ENCODE measurements around the gene FBLN1. TPM values are rescaled to one million over a fixed set of nuclear protein-coding genes. Genes with fewer than 3 reads are reported as not detected.

Gene FBLN1
- polyA plus RNA-seq, 1 of the 3 experiments (the other 2 are of a cell fraction) = 147 TPM

DNA sequence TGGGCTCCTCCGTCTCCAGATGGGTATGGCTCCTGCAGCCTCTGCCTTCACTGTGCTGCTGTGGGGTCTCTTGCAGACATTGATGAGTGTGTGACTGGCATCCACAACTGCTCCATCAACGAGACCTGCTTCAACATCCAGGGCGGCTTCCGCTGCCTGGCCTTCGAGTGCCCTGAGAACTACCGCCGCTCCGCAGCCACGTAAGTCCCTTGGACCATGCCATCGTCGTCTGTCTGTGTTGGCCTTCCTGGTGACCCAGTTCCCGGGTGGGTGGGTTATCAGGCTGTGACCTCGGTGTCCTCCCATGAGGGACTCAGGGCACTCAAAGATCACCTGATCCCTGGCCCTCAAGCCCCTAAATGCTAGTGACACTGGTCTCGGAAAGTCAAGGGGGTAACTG, 47.7 kb downstream of the FBLN1 start:
- H3K36me3 ChIP-seq (replicated peaks in 1 of 2; ENCODE audit: control insufficient read depth in 1 of 2, insufficient read depth in 2 of 2, low read length in 1 of 2) = peaks cover 0 to 36% of the 10 kb centered on the region in 2 experiments
- H3K27me3 ChIP-seq (ENCODE audit: insufficient read depth) = no peaks in the 10 kb centered on the region
- H3K4me1 ChIP-seq (ENCODE audit: control insufficient read depth in 1 of 2, insufficient read depth in 2 of 2, low read depth in 1 of 2, low read length in 1 of 2) = peaks cover 0 to 18% of the 10 kb centered on the region in 2 experiments; a peak in 1 of 4 replicates
- no peaks in the 10 kb centered on the region for H3K79me2 ChIP-seq (ENCODE audit: insufficient read depth)
- POLR2A ChIA-PET = no interaction called here
- H3K4me2 ChIP-seq = no peak overlapping the region
- H2AFZ ChIP-seq (ENCODE audit: low read depth) = no peak overlapping the region
- no peak for TF ChIP-seq RAD21 (IDR thresholded peaks at IDR 0.05; ENCODE audit: low read length)
- TF ChIP-seq TCF12 (IDR thresholded peaks at IDR 0.05) = no peak
- TF ChIP-seq TAF1 (IDR thresholded peaks at IDR 0.05; ENCODE audit: borderline replicate concordance, low read depth, low read length) = no peak
- TF ChIP-seq, protein P1, sequence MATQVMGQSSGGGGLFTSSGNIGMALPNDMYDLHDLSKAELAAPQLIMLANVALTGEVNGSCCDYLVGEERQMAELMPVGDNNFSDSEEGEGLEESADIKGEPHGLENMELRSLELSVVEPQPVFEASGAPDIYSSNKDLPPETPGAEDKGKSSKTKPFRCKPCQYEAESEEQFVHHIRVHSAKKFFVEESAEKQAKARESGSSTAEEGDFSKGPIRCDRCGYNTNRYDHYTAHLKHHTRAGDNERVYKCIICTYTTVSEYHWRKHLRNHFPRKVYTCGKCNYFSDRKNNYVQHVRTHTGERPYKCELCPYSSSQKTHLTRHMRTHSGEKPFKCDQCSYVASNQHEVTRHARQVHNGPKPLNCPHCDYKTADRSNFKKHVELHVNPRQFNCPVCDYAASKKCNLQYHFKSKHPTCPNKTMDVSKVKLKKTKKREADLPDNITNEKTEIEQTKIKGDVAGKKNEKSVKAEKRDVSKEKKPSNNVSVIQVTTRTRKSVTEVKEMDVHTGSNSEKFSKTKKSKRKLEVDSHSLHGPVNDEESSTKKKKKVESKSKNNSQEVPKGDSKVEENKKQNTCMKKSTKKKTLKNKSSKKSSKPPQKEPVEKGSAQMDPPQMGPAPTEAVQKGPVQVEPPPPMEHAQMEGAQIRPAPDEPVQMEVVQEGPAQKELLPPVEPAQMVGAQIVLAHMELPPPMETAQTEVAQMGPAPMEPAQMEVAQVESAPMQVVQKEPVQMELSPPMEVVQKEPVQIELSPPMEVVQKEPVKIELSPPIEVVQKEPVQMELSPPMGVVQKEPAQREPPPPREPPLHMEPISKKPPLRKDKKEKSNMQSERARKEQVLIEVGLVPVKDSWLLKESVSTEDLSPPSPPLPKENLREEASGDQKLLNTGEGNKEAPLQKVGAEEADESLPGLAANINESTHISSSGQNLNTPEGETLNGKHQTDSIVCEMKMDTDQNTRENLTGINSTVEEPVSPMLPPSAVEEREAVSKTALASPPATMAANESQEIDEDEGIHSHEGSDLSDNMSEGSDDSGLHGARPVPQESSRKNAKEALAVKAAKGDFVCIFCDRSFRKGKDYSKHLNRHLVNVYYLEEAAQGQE (IDR thresholded peaks at IDR 0.05; ENCODE audit: low read depth, low read length) = no peak
- TF ChIP-seq RCOR1 (IDR thresholded peaks at IDR 0.05; ENCODE audit: low read length) = no peak
- no peak for TF ChIP-seq NRF1 (IDR thresholded peaks at IDR 0.05; ENCODE audit: low read depth, low read length)
- no peak for TF ChIP-seq CTCF (IDR thresholded peaks at IDR 0.05)
- no peak for TF ChIP-seq TEAD4 (IDR thresholded peaks at IDR 0.05; ENCODE audit: borderline replicate concordance, insufficient read depth)
- TF ChIP-seq EZH2phosphoT487 (IDR thresholded peaks at IDR 0.05; ENCODE audit: borderline replicate concordance, low read depth) = no peak
- TF ChIP-seq FOXJ3 (CRISPR knock-in tag; IDR thresholded peaks at IDR 0.05) = no peak
- no peak for TF ChIP-seq SMC3 (IDR thresholded peaks at IDR 0.05; ENCODE audit: low read depth, low read length)
- no peak overlapping the region for H3K9ac ChIP-seq
- H3K9me3 ChIP-seq = no peaks in the 10 kb centered on the region
- no peak overlapping the region for H3K27ac ChIP-seq (ENCODE audit: low read depth in 2 of 2, low read length in 1 of 2)
- H3F3A ChIP-seq (replicated peaks; ENCODE audit: insufficient read depth) = peaks cover 9% of the 10 kb centered on the region
- WGBS (ENCODE audit: low lambda C conversion rate) = 100% methylated on average over 9 of the region's 14 CpGs
- no peak overlapping the region for H3K4me3 ChIP-seq (ENCODE audit: low read depth in 2 of 2, low read length in 1 of 2)
- CTCF ChIA-PET = interaction anchor here (0.7 to 7.6 kb wide), 5 partner anchors 10 to 1611 kb away, joined by 3 to 108 read pairs (median 3); no protein-coding TSS in a partner anchor
- no peaks in the 10 kb centered on the region for H4K20me1 ChIP-seq (ENCODE audit: insufficient read depth)
- DNase-seq = no peak
- H3K9me2 ChIP-seq = no peaks in the 10 kb centered on the region

DNA sequence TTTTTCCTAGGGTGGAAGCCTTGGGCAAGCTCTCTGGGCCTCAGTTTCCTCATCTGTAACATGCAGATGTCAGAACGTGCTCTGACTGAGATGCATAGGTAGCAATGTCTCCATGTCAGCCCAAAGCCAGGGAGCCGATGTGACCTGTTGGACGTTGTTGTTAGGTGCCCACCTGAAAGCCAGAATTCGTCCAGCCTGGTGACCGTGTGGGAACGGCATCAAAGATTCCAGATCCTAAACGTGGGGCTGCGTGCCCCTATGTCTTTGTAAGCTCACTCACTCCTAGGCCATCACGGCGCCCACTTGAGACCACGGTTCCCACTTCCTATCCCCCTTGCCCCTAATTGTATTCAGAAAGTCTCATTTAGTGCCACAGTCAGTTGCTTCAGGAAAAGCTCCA, 48.2 kb downstream of the FBLN1 start:
- TF ChIP-seq, protein P1 (IDR thresholded peaks at IDR 0.05; ENCODE audit: low read depth, low read length) = no peak
- TF ChIP-seq SMC3 (IDR thresholded peaks at IDR 0.05; ENCODE audit: low read depth, low read length) (no peak), TAF1 (IDR thresholded peaks at IDR 0.05; ENCODE audit: borderline replicate concordance, low read depth, low read length) (no peak)
- no peaks in the 10 kb centered on the region for H3K79me2 ChIP-seq (ENCODE audit: insufficient read depth)
- no peak overlapping the region; a peak in 1 of 4 replicates for H3K27ac ChIP-seq (ENCODE audit: low read depth in 2 of 2, low read length in 1 of 2)
- no peak overlapping the region for H3K4me2 ChIP-seq
- no peak for DNase-seq
- H3K9me2 ChIP-seq = no peaks in the 10 kb centered on the region
- no peak overlapping the region for H3K9ac ChIP-seq
- 97% methylated on average over 11 of the region's 11 CpGs for WGBS (ENCODE audit: low lambda C conversion rate)
- H3K9me3 ChIP-seq = no peaks in the 10 kb centered on the region
- H3F3A ChIP-seq (replicated peaks; ENCODE audit: insufficient read depth) = peaks cover 9% of the 10 kb centered on the region
- no peak overlapping the region for H2AFZ ChIP-seq (ENCODE audit: low read depth)
- H3K36me3 ChIP-seq (replicated peaks in 1 of 2; ENCODE audit: control insufficient read depth in 1 of 2, insufficient read depth in 2 of 2, low read length in 1 of 2) = peaks cover 0 to 36% of the 10 kb centered on the region in 2 experiments
- H3K4me3 ChIP-seq (ENCODE audit: low read depth in 2 of 2, low read length in 1 of 2) = no peak overlapping the region
- ChIA-PET CTCF (interaction anchor here (0.6 to 7.6 kb wide), 5 partner anchors 10 to 572 kb away, joined by 3 to 108 read pairs (median 3); no protein-coding TSS in a partner anchor), POLR2A (no interaction called here)
- no peaks in the 10 kb centered on the region for H3K27me3 ChIP-seq (ENCODE audit: insufficient read depth)
- peaks cover 0 to 18% of the 10 kb centered on the region in 2 experiments; a peak in 1 of 4 replicates for H3K4me1 ChIP-seq (ENCODE audit: control insufficient read depth in 1 of 2, insufficient read depth in 2 of 2, low read depth in 1 of 2, low read length in 1 of 2)
- H4K20me1 ChIP-seq (ENCODE audit: insufficient read depth) = no peaks in the 10 kb centered on the region
